Stimulated activated CD4-positive, alpha-beta T cell treated with anti-CD3 and anti-CD28 coated beads, Interleukin-2, amount 100 ng/mL, for 48 hours (primary cell): Measurements from ENCODE around the gene PODXL.
"Not testable (repeated sequence)": the region's sequence is repeated elsewhere in the genome, so short reads cannot be mapped to it uniquely, and the experiment has no call there.

ENCODE experiments used
- DNase-seq, 2 donors: peaks; one replicate each; pipeline ENCODE4 v3.0.0-alpha.2; 2020

The PODXL gene

DNA sequence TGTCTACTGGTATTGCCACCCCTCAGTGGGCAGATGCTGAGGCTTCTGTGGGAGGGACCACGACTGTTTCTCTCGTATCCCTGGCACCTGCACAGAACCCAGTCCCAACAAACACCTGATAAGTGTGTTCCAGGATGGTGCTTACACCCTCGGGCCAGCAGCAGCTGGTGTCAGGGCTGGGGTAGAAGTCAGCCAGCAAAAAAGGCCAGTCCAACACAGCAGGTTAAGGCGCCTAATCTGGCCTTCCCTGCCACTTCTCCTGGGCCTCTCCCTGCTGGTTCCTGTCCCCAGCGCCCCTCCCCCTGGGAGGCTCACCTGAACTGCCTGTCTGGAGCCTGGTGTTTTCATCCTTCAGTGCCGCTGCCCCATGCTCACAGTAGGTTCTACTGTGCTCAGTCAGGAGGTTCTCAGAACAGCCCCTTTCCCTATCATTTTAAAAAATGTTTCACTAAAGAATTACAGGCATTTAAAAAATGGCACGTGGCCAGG lies 20.0 kb downstream of the PODXL start:
- DNase-seq: no peak

DNA sequence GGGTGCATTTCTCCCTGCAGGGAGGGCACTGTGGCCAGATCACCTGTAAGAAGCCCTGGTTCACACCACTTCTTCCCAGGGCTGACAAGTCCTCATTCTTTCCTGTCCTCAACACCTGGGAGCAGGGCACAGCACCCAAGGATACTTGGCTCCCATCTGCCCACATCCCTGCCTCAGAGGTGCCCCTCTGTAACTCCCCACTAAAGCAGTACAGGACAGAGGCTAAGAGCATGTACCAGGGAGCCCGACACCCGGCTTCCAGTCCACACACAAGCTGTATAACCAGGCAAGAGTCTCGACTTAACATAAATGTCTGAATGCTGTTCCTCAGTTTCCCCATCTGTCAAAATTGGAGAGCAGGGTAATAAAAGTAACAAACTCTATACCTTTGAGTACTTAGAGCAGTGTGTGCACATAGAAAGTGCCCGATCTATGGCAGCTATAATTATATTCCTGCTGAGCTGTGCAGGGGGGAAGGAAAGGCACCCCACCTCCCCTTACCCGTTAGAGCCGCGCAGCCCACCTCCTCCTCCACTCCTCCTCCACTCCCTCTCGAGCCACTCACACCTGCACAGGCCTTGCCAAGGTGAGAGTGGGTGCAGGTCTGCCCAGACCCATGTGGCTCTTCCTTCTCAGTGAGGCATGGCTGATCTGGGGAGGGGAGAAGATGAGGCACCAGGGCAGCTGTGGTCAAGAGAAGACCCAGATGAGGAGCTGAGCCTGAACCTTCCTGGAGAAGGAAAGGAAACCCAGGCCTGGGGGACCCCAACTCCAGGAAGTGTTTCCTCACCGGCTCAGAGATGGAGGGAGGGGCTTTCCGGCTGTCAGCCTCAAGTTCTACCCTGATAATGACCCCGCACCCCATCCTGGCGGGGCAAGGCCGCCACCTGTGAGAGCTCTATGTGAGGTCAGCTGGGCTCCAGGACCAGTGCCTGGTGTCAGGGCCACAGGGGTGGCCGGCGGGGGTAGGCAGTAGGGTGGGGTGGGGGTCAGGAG lies 22.6 kb downstream of the PODXL start:
- no peak for DNase-seq

DNA sequence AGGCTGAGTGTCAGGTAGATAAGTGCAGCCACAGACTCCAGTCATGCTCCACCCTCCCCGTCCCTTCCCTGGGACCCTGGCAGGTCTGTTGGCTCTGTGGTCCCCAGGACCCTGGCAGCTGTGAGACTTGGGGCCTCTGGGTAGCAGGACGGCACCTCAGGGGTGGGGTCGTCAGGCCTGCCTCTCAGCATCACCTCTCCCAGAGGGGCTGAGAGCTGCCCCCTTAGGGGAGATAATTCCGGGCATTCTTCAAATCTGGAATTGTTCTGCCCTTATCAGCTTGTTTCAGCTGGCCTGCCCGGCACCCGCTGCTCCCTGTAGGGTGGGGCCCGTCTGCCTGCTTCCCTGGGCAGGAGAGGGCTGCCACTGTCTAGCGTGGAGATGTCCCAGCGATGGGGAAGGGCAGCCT lies 23.3 kb downstream of the PODXL start:
- no peak for DNase-seq

DNA sequence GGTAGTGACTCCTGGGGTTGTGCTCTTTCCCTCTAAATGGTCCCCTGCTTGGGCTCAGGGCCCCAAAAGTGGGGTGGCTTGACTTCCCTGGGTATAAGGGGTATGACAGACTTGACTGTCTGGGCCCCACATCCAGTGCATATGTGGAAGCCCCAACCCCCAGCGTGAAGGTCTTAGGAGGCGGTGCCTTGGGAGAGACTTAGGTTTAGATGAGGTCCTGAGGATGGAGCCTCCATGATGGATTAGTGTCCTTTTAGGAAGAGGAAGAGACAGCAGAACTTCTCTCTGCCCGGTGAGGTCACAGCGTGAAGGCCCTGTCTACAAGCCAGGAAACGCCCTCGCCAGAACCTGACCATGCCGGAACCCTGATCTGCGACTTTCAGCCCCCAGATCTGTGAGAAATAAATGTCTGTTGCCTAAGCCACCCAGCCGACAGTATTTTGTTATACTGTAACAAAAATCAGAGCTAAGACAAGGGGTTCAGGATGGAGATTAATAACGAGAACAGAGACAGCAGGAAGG lies 23.8 kb downstream of the PODXL start:
- DNase-seq: no peak

GRCh38 chr7:131530137-131530536 lies 26.3 kb downstream of the PODXL start:
- DNase-seq: no peak

DNA sequence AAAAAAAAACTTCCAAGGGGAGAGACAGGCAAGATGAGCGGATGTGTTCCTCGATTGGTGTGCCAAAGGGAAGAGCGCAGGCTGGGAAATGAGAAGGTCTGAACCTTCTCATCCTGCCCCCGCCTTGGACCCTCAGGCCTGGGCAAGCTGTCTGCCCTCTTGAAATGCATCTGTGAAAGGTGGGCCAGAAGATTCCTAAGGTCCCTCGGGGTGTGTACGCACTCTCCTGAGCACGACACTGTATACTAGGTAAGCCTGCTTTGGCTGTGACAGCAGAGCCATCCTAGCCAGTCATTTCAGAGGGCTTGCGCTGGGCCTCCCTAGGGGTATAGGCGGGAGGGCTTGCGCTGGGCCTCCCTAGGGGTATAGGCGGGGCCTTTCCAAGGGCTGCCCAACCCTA lies 26.8 kb downstream of the PODXL start:
- no peak for DNase-seq

DNA sequence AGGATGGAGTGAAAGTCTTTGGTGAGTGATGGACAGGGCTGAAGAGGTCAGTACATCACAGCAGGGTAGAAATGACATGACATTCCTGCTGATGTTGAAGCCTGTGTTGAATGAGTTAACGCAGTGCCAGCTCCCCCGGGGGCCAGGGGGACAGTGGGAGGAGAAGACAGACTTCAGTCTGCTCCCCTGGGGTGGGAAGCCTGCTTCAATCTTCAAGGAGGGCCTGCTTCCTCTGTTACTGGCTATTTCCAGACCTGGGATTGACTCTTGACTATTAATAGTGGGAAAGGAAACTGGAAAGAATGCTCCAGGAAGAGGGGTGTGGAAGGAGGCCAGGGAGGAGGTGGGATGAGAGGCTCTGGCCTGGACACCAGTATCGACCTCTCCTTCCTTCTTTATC lies 27.2 kb downstream of the PODXL start:
- DNase-seq: no peak

DNA sequence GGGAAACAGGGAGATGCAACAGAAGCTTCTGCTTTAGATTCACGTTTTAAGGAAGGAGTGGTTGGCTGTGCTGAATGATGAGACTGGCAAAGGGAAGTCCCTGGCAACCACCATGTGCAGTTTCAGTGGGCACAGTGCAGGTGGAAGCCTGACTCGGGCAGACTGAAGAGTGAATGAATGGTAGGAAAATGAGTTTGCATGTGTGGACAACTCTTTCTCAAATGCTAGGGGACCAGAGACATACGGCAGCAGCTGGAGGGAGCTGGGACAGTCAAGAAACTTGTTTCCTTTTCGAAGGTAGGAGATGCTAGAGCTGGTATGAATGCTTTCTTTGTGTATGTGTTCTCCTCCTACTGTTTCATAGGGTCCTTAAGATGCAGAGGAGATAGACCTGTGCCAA lies 29.0 kb downstream of the PODXL start:
- DNase-seq: no peak

DNA sequence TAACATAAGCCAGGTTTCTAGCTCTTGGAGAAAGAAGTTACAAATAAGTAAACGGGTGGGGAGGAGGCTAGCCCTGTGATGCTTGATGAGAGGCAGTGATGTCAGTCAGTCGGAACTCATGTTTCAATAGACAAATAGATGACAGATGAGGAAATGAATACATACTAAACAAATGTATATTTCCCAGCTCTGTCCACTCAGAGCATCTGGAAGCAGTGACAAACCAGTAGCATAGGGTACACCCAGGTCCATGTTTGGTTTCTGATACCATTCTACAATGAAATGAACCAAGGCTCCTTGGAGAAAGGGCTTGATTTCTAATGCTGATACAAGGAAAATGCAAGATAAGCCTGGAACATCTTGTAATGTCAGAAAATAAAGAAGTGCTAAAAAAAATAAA lies 30.6 kb downstream of the PODXL start:
- no peak for DNase-seq

DNA sequence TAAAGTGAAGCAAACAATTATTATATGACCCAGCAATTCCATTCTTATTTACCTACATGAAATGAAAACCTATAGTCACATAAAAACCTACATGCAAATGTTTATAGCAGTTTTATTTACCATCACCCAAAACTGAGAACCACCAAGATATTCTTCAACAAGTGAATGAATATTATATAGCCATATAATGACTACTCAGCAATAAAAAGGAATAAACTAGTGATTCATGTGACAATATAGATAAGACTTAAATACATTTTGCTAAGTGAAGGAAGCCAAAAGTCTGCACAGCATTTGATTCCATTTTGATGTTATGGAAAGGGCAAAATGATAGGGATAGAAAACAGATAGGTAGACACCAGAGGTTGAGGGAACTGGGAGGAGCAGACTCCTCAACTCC lies 31.7 kb downstream of the PODXL start:
- no peak for DNase-seq

DNA sequence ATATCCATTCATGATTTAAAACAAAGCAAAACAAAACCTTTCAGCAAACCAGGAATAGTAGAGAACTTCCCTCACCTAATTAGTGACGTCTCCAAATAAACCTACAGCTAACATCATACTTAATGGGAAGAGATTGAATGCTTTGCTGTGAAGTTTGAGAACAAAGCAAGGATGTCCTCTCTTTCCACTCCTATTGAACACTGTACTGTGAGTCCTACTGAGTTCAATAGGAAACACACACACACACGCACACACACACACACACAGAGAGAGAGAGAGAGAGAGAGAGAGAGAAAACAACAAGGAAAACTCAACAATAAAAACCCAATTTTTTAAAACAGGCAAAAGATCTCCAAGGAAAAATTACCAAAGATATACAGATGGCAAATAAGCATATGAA lies 32.3 kb downstream of the PODXL start:
- DNase-seq: no peak

- DNase-seq: no peak
Measured at GRCh38 chr7:131522325-131522930, 34.0 kb downstream of the PODXL start.

- no peak for DNase-seq
Measured at GRCh38 chr7:131521651-131522163, 34.7 kb downstream of the PODXL start.

DNA sequence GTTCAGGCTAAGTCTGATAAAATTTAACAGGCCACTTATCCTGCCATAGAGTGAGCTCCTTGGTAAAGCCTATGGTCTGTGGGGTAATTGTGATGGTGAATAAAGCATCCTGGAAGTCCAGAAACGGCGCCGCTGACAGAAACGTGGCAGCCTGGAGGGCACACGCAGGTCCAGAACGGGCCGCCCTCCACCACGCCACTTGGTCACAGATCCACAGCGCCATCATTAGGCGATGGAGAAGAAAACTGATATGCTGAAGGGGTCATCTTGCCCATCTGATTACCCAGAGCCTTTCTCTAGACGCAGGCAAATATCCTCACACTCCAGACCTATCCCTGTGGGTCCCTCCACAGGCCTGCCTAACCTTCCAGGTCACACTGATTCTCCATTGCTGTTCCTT lies 37.8 kb downstream of the PODXL start:
- no peak for DNase-seq

- DNase-seq: no peak
Measured at GRCh38 chr7:131517218-131517923, 39.1 kb downstream of the PODXL start.

GRCh38 chr7:131515471-131515870 lies 41.0 kb downstream of the PODXL start:
- DNase-seq: not testable (repeated sequence)

DNA sequence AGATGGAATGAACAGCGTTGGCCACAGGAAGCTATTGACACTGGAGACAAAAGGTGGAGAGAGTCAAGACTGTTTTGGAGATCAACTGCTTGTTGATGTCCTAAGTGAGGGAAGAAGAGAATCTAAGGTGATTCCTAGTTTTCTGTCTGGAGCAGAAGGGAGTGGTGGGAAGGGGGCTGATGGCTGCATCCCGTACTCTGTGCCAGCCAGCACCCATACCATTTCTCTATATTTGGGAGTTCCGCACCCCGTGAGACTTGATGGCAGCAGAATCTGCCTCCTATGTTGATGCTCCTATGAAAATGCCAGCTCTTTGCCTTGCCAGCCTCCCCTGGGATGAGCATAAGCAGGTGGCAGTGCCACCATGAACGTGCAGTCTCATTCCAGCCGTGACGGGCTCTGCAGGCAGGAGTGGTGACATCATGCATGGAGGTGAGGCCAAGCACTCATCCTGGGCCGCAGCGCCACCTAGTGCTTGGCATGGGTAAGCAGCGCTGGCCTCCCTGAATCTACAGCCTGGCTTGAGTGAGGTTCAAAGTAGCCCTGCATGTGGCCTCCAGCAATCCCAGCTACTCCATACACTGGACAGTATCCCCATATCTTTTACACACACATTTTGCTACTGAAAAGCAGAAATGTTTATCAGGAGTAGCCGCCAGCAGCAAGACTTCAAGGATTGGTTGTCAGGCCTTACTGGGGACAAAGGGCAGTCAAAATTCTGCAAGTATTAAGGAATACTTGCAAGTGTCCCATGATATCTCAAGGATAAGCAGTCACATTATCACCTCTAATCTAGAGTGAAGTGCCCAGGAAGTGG lies 43.0 kb downstream of the PODXL start:
- peak; percentile 77 to 86 for DNase-seq

DNA sequence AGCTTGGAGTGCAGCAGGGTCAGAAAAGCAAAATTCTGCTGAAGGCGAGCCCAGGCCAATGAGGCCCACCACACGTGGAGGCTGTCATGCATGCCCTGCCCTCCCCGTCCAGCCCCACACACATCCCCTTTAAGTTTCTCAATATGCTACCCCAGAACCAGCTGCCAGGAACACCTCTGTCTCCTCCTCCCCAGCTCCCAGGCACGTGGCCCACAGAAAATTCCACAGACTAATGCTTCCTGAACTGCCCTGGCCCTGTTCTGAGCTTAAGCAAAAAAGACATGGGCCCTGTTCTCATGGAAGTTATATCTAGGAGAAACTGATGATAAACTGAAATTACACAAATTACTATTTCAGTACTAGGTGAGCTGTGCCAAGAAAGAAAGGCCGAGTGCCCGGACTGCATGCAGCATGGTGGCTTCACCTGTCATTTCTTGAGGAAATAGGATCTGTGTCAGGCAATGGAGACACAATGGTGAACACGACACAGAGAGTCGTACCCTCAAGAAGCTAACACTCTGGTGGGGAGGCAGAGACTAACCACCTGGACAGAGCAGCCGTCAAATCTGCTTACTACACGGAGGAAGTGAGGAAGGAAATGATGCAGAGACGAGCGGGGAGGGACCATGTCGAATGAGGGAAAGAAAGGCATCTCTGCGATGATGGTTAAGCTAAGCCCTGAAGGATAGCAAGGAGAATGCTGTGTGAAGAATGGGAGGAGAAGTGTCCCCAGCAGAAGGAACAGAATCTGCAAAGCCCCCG lies 44.5 kb downstream of the PODXL start:
- DNase-seq: no peak

- DNase-seq: no peak
Measured at GRCh38 chr7:131511071-131511470, 45.4 kb downstream of the PODXL start.

DNA sequence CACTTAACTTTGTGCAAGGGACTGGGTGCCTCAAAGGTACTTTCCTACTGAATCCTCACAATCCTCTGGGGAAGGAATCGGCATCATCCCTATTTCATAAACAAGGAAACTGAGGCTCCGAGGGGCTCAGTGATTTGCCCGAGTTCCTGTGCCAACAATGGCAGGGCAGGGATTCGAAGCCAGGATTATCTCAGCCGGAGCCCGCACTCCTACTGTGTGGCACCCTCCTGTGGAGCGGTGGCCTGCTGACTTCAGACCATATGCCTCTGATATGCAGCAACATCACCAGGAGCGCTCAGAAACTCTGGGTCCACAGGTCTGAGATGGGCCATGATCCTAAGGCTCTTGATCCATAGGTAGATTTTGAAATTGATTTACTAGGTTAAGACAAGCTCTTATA lies 46.6 kb downstream of the PODXL start:
- no peak for DNase-seq

DNA sequence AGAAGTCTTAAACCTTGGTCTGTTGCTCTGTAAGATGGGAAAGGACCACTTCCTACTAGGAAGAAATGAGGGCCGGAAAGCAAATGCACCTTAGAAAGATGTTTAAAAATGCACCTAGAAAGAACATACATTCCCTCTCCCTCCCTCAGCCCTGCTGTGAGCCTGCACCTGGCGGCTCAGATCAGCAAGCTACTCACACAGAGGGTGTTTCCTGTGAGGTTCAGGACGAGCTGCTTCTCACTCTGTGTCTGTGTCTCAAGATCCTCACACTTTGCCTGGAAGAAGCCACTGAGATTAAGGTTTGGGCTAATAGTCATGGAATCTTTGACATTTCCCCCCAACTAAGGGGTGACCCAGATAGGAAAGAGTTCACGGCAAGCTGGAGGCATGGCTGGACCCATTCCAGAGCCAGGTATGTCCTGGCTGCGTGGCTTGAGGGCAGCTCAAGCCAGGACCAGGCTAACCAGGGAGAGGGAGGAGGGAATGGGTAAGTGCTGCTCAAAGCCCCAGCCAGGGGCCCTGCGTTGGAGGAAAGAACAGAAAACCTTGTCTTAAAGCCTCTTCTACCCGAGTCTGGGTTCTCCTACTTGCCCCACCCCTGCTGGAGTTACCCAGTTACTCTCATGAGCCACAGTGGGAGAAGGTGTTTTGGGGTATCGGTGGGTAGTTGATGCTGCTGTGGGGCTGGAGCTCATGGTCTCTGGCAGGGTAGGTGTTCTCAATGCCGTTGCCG lies 47.5 kb downstream of the PODXL start:
- DNase-seq: no peak
